NT2/D1 (cell line): ENCODE results near the gene USB1.

Experiments
- YY1 ChIP-seq: IDR thresholded peaks from 2 replicates; pipeline ENCODE4 v1.6.1; 2011; ENCODE audit not compliant: insufficient read length, insufficient read depth
- ZNF274 ChIP-seq: IDR thresholded peaks from 2 replicates; pipeline ENCODE4 v1.6.1; 2011; ENCODE audit warnings: mild to moderate bottlenecking, low read depth, low read length

- no peak for TF ChIP-seq YY1
- TF ChIP-seq ZNF274: no peak
These were observed 40.9 kb upstream of the USB1 start for GRCh38 chr16:57960310-57960709.
